NCI-H146 treated with DMSO at 0.1 percent for 48 hours (cell line): ENCODE data around the gene CDR2L.
"Not testable (repeated sequence)": the region's sequence is repeated elsewhere in the genome, so short reads cannot be mapped to it uniquely, and the experiment has no call there.

Experiments
- DNase-seq: peaks from one replicate; lab custom pipeline; 2025; ENCODE audit not compliant: unreplicated experiment; lab: John Stamatoyannopoulos, UW

CDR2L gene

GRCh38 chr17:75034236-75034908, 46.9 kb downstream of the CDR2L start:
- DNase-seq, result peak; percentile 81

GRCh38 chr17:75036643-75037268, 49.3 kb downstream of the CDR2L start:
- peak; percentile 66 for DNase-seq

GRCh38 chr17:75039238-75039637, 51.8 kb downstream of the CDR2L start:
- DNase-seq, result no peak

- no peak for DNase-seq
Measured at GRCh38 chr17:75041656-75042280, 54.3 kb downstream of the CDR2L start.

- not testable (repeated sequence) for DNase-seq
Measured at GRCh38 chr17:75043789-75044188, 56.4 kb downstream of the CDR2L start.

GRCh38 chr17:75044716-75045115, 57.3 kb downstream of the CDR2L start:
- no peak for DNase-seq

- not testable (repeated sequence) for DNase-seq
Measured at GRCh38 chr17:75045946-75046406, 58.5 kb downstream of the CDR2L start.

- DNase-seq, result peak; percentile 92
Measured at GRCh38 chr17:75046407-75047289, 59.2 kb downstream of the CDR2L start, which contains the start of the genes ATP5PD and KCTD2. Gene ATP5PD, minus strand, starts transcription at chr17:75046969. Its CDS starts 4,319 bp downstream, at chr17:75042650. Gene KCTD2, plus strand, starts transcription at chr17:75047225. Its CDS starts 26 bp downstream, at chr17:75047251.

GRCh38 chr17:75047398-75048098, 60.1 kb downstream of the CDR2L start:
- no peak for DNase-seq

GRCh38 chr17:75048249-75048878, 60.9 kb downstream of the CDR2L start:
- DNase-seq, result no peak

GRCh38 chr17:75049057-75049456, 61.6 kb downstream of the CDR2L start:
- DNase-seq, result no peak

GRCh38 chr17:75049706-75050105, 62.3 kb downstream of the CDR2L start:
- DNase-seq, result no peak

- no peak for DNase-seq
Measured at GRCh38 chr17:75051941-75052340, 64.5 kb downstream of the CDR2L start.
